ENCODE results near the gene LIPF. TPM values are rescaled to one million over a fixed set of nuclear protein-coding genes. Genes with fewer than 3 reads are reported as not detected.
"Not testable (repeated sequence)": the region's sequence is repeated elsewhere in the genome, so short reads cannot be mapped to it uniquely, and the experiment has no call there.

Gene LIPF, protein sequence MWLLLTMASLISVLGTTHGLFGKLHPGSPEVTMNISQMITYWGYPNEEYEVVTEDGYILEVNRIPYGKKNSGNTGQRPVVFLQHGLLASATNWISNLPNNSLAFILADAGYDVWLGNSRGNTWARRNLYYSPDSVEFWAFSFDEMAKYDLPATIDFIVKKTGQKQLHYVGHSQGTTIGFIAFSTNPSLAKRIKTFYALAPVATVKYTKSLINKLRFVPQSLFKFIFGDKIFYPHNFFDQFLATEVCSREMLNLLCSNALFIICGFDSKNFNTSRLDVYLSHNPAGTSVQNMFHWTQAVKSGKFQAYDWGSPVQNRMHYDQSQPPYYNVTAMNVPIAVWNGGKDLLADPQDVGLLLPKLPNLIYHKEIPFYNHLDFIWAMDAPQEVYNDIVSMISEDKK
- polyA plus RNA-seq (2013, experiment 1 of 2; ENCODE audit: insufficient read length) = not detected
- polyA plus RNA-seq (2013, experiment 2 of 2; ENCODE audit: insufficient read length) = not detected

DNA sequence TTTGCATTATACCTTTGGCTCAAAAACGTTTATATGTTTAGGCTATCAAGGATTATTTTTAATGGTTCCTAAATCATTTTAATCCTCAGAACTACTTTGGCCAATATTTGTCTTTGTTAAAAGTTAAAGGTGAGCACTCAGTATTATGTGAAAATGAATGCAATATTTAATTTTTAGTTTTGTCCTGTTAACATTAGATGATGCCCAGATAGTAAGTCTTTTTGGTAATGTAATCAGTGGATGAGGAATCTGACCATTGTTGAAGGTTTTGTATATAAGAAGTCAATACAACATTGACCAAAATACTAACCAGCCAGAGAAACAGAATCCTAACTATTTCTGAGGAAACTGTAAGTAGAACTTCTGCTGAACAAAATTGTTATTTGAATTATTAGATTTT is at the start of gene LIPF:
TSS of gene LIPF (plus strand) at position 301 of the 400 bp plus-strand sequence. CDS start 2,856 bp downstream, outside the sequence.
- DNase-seq = no peak

DNA sequence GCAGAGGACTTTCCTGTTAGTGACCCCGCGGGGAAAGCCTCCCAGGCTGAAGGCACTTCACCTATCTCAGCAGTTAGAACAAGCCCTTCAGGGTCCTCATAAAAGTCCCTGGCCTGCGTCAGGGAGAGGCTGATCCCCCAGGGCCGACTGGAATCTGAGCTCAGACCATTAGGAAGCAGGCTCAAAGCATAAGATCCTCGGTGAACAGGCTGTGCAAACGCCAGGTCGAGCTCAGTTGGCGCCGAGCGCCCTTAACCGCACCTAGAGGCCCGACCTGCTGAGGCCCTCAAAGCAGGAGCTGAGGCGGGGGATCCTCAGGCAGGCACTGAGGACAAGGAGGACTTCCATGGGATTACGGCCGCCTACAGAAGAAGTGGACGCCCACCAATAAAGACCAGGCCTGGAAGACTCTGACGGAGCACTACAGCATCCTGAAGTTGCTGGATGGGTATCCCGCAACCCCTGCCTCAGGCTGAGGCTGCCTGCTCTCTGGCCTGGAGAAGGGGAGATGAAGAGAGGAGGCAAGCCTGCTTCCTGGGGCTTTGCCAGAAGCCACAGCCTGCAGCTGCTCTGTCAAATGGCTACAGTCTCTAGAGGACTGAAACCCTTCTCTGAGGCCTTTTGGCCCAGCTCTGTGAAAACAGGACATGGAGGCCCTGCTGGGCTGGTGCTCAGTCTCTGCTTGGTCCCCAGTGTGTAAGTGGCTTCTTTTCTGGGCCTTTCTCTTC is 47.8 kb upstream of the LIPF start:
- DNase-seq = peak; percentile 30

DNA sequence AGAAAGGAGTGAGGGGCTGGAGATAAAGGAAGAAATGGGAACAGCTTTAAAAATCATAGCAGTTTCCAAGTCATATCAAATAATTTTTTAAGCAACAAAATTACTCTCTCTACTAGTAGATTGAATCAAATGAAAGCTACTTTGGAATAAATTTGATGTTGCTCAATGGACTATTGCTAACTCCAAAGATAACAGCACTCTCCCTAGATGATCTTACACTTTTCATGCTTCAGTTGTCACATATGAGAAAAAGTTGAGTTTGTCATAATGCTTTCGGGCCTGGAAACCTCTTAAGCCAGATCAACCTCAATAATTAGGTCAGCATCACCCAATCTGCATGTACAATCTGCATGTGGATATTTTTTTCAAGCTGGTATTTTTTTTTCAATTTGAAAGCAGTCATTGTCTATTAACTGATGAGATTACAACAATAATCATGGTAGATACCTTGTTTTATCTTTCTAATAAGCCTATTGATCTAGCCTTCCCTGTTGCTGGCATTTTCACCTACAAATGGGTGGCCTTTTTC is 46.4 kb upstream of the LIPF start:
- no peak for DNase-seq

DNA sequence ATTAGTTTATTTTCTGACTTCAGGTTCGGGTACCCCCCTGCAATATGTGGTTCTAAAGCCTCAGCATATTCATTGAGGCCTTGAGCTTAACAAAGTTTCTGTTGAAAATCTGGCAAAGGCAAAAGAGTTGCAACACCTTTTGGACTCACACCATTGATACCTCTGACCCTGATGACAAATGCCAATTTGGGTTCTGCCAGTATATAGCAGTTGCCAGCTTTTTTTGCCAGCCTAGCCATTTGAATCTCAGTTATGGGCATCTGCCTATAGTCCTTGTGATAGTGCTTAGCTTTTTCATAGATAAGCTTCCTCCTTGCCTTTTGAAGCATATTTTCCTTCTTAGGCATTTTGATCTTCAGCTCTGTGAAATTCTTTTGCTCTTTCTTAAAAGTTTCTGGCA is 45.7 kb upstream of the LIPF start:
- no peak for DNase-seq

DNA sequence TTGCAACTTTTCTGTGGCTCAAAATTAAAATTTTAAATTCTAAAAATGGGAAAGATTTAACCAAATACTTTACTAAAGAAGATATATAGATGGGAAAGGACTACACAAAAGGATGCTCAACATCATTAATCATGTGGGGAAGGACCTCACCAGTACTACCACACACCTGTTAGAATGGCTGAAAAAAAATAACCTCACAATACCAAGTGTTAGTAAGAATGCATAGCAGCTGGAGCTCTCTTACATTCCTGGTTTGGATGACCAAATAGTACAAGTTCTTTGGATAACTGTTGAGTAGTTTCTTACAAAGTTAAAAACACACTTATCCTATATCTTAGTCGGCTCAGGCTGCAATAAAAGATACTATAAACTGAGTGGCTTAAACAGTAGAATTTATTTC is 43.8 kb upstream of the LIPF start:
- no peak for DNase-seq

DNA sequence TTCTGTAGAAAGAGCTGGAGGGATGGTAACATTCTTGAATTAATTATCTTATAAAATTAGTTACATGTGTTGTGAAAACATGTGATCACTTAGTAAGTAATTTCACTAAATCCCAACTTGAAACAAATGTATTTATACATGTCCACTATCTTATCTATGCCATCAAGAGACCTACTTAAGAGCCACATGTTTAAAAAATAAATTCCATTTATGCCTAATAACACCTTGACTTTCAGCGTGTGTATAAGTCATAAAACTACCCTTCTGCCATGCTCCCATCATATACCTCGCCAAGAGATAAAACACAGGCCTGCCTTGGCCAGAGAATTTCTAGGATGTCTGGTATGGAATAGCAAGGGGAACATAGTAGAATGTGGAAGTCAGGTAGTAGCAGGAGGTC is 40.4 kb upstream of the LIPF start:
- DNase-seq = no peak

DNA sequence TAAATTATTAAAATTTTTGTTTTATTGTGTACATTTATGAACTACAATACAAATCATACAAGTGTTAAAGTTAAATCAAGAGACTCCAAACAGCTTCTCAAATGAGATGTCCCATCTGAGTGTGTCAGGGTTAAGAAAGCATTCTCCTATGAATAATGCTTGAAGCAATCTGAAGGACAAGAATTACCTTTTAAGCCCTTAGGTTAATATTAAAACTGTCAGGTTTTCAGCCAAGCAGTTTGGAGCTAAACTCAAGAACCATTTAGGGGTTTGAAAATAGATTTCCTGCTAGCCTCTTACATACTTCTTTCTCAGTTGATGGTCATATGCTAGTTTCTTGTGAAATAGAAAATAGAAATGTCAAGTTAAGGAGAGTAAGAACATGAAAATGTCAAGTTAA is 39.4 kb upstream of the LIPF start:
- no peak for DNase-seq

DNA sequence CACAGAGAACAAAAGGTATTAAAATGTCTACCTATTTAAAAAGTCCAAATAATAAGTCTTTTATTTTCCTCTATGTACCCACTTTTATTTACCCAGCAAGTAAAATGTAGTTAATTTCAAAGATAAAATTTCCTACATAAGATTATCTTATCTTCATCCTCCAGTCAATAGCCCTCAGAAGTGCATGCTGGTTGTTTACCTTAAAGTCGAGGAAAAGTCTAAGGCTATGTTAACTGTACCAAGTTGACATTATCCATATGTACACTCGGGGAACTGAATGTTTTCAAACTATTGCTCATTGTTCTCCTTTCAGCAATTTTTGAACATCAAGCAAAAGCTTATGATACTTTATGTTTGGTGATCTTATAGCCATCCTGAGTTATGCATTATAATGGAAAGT is 24.1 kb upstream of the LIPF start:
- no peak for DNase-seq

DNA sequence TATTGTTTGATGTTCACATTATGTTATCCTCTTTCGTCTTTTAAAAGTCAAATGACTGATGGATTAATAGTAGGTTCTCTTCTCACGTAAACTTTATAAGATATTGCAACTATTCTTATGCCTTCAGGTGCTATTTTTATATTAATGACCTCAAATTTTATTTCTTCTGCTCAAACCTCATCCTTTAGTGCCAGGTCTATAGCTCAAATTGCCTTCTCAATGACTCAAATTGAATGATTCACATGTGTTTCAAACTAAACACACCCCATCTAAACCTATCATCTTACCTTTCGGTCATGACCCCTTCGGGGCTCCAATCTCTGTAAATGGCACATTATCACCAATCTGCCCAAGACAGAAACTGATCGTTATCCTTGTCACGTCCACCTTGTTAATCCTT is 22.0 kb upstream of the LIPF start:
- DNase-seq = no peak

DNA sequence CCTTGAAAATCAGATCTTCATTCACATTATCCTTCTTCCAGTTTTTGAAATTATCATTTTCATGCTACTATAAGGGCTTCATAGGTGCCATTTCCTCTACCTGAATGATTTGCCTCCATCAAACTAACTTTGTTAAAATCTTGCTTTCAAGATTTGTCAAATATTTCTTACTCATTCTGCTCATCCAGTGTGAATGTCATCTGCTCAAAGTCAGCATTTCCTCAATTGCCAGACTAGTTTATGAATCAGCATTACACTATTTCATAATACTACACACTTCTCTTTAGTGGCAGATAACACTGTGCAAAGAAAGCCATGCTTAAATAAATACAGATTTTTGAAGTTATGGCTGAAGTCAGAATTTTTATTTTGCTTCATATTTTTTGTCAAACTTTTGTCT is 21.3 kb upstream of the LIPF start:
- peak; percentile 45 for DNase-seq

DNA sequence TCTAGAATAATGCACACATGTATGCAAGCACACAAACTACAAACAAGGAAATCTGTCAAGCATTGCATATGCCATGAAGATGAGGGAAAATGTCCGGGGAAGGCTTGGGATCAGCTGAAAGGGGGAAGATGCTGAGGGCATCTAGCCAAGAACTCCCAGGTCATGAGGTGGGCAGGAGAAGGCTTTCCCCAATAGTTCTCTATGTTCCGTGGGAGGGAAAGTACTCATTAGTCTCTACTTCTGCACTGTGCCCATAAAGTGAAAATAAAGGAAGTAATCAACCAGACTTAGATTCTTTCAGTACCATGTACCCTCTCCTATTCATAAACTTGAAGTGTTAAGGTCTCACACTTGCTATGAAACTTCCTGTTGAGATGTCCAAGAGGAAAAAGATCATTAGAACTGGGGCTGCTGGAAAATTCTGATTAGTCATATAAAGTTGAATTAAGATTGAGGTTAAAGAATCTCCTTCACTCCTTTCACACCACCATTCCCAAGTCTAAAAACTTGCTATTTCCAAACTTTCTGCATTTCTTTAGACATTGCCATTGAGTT is 17.1 kb upstream of the LIPF start:
- no peak for DNase-seq

DNA sequence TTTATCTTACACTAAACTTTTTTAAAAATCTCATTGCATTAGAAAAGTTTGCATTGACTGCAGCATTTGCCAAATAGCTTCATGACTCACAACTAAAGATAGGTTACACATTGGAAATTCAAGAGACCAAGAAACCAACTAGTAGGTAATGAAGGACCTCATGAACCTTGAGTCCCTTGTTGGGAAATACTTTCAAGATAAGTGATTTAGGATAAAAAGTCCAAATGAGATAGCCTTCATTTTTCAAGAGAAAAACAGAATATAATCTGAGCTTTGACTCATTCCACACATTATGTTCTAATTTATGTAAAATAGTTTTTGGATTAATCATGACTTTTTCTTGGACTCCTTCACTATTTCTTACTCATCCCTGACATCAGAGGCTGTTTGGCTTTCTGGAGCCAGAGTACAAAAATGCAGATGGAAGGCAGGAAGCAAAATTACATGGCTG is 13.1 kb upstream of the LIPF start:
- DNase-seq = peak; percentile 95

DNA sequence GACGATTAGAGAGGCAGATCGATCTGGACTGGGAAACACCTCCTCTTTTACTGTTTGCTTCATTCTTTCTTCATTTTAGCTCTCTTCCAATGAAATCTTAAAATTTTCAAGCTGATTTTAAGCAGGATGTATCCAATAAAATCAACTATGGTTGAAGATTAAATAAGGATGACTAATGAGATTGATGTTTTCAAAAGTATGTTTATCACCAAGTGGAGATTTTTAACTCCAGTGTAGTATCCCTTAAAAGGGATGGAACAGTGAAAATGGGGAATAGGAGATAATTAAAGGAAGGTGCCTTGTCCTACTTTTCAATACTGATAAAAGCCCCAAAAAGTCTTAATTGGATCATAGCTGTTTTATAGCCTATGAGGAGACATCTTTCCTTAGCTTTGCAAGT is 11.6 kb upstream of the LIPF start:
- DNase-seq = peak; percentile 58

DNA sequence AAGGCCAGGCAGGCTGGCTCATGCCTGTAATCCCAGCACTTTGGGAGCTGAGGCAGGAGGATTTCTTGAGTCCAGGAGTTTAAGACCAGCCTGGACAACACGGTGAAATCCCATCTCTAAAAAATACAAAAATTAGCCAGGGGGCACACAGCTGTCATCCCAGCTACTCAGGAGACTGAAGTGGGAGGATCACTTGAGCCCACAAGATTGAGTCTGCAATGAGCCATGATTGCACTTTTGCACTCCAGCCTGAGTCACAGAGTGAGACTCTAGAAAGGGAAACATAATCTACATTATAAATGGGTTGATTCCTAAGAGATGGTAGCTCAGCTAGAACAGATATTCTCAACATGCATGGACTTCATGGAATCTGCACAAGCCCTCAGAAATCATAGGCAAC is 6.3 kb upstream of the LIPF start:
- peak; percentile 44 for DNase-seq

DNA sequence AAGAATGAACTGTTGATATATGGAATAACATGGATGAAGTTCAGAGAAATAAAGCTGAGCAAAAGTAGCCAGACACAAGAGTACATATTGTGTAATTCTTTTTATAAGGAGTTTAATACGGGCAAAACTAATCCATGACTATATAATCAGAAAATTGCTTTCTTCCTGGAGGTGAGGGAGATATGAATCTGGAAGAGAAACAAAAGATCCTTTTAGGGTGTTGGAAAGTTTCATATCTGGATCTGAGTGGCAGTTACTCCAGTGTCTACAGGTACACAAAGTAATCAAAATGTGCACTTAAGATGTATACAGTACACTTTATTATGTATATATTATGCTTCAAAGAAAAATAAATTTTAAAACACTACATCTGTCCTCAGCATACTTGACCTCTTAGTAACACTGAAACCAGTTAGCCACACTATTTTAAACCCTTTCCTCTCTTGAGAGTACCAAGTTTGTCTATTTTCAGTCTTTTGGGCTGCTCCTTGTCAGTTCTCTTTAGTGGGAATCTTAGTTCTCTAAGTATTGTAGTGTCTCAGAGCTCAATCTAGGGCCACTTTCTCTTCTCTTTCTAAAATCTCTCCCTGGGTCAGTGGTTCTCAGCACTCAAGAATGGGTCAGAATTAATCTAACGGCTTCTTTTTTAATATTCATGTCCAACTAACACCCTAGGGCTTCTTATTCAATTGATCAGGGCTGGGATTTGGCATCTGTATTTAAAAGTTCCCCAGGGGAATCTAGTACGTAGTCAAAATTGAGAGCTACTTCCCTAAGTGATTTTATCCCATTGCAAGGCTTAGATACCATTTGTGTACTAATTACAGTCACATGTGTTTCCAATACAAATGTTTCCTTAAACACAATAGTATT is 4.3 kb upstream of the LIPF start:
- peak; percentile 20 for DNase-seq

DNA sequence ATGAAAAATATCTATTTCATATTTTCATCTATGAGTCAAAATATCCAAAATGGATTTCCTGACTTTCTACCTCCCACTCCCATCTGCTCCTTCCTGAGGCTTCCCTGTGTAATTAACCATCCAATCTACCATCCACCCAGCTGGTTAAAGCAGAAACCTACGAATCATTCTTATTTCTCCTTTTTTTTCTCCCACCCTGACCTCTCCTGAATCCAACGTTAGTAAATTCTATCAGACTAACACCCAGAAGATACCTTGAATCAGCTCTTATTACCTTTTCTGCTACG is 3.7 kb upstream of the LIPF start:
- peak; percentile 10 for DNase-seq

DNA sequence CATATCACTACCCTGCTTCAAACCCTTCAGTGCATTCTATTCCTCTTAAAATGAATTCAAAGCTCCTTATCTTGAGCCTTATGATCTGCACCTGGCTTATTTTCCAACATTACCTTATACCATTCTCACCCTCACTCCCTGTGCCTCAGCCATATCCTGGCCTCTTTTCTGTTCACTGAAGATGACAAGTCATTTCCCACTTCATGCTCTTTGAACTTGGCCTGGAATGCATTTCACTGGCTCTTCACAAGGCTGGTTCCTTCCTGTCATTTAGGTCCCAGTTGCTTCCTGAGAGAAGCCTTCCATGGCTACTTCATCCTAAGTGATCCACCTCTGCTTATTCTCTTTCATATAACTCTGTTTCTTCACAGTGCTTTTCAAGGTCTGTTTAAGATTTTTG is 3.2 kb upstream of the LIPF start:
- no peak for DNase-seq

DNA sequence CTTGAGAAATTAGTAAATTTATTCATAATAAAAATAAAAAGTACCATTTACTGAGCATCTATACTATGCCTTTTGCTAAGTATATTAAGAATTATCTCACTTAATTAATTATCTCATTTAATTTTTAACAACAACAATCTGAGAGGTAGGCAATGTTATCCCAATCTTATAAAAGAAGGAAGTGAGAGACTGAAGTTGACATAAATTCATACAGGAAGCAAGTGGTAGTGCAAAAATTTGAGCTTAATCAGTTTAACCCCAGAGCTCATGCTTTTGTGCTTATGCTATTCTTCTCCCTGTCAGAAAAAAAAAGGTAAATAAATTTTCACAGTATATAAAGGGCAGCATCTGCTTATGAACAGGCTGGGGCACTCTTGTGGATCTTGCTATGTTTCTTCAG is 2.7 kb upstream of the LIPF start:
- no peak for DNase-seq

DNA sequence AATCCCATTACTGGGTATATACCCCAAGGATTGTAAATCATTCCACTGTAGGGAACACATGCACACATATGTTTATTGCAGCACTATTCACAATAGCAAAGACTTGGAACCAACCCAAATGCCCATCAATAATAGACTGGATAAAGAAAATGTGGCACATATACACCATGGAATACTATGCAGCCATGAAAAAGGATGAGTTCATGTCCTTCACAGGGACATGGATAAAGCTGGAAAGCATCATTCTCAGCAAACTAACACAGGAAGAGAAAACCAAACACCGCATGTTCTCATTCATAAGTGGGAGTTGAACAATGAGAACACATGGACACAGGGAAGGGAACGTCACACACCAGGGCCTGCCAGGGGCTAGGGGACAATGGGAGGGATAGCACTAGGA is 1.1 kb upstream of the LIPF start:
- not testable (repeated sequence) for DNase-seq

DNA sequence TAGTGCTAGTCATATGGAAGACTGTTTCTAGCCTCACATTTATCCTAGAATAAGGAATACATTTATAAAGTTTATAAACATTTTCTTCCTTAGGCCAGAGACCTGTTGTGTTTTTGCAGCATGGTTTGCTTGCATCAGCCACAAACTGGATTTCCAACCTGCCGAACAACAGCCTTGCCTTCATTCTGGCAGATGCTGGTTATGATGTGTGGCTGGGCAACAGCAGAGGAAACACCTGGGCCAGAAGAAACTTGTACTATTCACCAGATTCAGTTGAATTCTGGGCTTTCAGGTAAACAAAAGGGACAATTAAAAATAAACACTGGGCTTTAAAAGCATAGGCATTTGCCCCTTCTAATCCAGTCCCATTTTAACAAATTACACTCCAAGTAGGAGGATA is 4.2 kb downstream of the LIPF start:
- DNase-seq = no peak

DNA sequence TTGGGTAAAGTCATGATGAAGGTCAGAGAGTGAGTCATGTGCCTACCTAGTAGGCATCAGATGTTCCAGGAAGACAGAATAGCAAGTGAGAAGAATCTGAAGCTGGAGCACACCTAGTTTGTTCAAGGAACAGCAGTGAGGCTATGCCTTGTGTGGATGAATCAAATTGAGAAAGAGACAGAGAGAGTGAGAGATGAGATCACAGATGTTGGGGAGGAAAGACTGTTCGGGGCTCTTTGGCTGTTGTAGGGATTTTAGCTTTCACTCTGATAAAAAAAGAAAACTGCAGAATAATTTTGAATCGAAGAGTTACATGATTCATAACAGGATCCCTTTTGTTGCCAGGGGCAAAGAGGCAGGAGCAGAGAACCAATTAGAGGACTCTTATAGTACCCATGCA is 6.3 kb downstream of the LIPF start:
- no peak for DNase-seq

DNA sequence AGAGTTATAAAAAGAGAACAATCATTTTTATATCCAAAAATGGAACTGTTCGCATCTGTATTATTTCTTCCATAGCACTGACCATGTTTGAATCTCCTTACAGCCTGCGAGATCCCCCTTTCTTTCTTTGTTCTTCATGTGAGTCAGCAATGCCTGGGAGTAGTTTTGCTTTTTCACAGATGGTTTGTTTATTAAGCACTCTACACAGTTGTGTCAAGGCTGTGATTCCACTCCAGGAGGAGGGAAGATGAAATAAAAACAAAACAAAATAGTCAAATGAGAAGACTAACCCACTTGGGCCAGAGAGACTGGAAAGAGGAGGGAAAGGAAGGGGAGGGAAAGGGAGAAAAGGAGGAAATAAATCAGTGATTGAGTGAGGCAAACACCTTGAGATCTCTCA is 7.8 kb downstream of the LIPF start:
- no peak for DNase-seq
